ENCODE data around the gene PKP4. TPM values are rescaled to one million over a fixed set of nuclear protein-coding genes. Genes with fewer than 3 reads are reported as not detected.

Gene PKP4
- total and polyA plus RNA-seq, 2 experiments from 2014 or later, result 35.7 to 92.3 TPM

- TF ChIP-seq STAT1 (IDR thresholded peaks at IDR 0.05; ENCODE audit: unreplicated experiment) (no peak), ZNF331 (CRISPR knock-in tag; IDR thresholded peaks at IDR 0.05; ENCODE audit: low read depth) (no peak), NANOG (IDR thresholded peaks at IDR 0.05; ENCODE audit: borderline replicate concordance) (no peak), POLR2AphosphoS5 (IDR thresholded peaks at IDR 0.05; ENCODE audit: low read depth) (peak; percentile 68), CTCF (conservative IDR thresholded peaks at IDR 0.05; ENCODE audit: low read depth in 2 of 2) (peak in 1 of 2 experiments; percentile 6; a peak in 1 of 4 replicates), CREB1 (CRISPR knock-in tag; IDR thresholded peaks at IDR 0.05; ENCODE audit: low read depth) (peak; percentile 59)
- DNase-seq (ENCODE audit: low spot score) (peak; percentile 97), ATAC-seq (peak; percentile 81)
- H3K36me3 ChIP-seq (ENCODE audit: insufficient read depth), result no peaks in the 10 kb centered on the region
- H3K4me1 ChIP-seq (ENCODE audit: insufficient read depth), result peaks cover 43% of the 10 kb centered on the region
- H4K20me1 ChIP-seq (replicated peaks; ENCODE audit: insufficient read depth), result peaks cover 38% of the 10 kb centered on the region
- H3K27me3 Mint-ChIP-seq (ENCODE audit: insufficient read depth, low read depth, poor library complexity), result peaks cover 5% of the 10 kb centered on the region
- H3K4me1 Mint-ChIP-seq, result peaks cover 47% of the 10 kb centered on the region
- peaks cover 3% of the 10 kb centered on the region; the same call in 1 of the 3 replicates for H3K36me3 Mint-ChIP-seq (ENCODE audit: low read depth)
- peaks cover 4% of the 10 kb centered on the region for H3F3A ChIP-seq (replicated peaks; ENCODE audit: low read depth)
- H2AFZ ChIP-seq, result peak overlapping the region; percentile 60
- peak overlapping the region; percentile 94 for H3K27ac ChIP-seq (ENCODE audit: low read depth)
- H3K27me3 ChIP-seq (ENCODE audit: insufficient read depth), result no peaks in the 10 kb centered on the region
- H3K9me2 ChIP-seq (ENCODE audit: insufficient read depth), result no peaks in the 10 kb centered on the region
- H3K9me3 Mint-ChIP-seq, result peaks cover 3% of the 10 kb centered on the region; the same call in 1 of the 3 replicates
- H3K4me3 ChIP-seq, result peak overlapping the region; percentile 97
- peak overlapping the region; percentile 90 for H3K4me2 ChIP-seq
- H3K4me3 Mint-ChIP-seq, result peak overlapping the region; percentile 93
- peak overlapping the region; percentile 92 for H3K27ac Mint-ChIP-seq
- peaks cover 49% of the 10 kb centered on the region for H3K79me2 ChIP-seq (replicated peaks; ENCODE audit: insufficient read depth)
Measured at GRCh38 chr2:158457826-158458616, 1.3 kb downstream of the PKP4 start.

DNA sequence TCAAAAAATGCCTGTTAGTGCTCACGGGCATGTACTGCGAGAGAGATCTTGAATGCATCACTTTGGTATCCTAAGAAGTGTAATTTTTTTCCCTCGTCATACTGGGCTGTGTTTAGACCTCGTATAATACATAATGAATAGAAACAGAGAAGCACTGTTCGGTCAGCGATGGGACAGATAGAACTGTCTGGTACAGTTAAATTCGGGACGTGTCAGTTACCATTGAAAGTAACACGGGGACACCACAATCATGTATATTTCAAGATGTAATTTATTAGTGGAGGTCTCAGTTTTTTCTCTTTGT is 1.8 kb downstream of the PKP4 start:
- peaks cover 48% of the 10 kb centered on the region for H3K4me1 Mint-ChIP-seq
- H3K4me2 ChIP-seq, result peak overlapping the region; percentile 90
- peak overlapping the region; percentile 97 for H3K4me3 ChIP-seq
- H3K36me3 Mint-ChIP-seq (ENCODE audit: low read depth), result peaks cover 3% of the 10 kb centered on the region; the same call in 1 of the 3 replicates
- H3K27me3 ChIP-seq (ENCODE audit: insufficient read depth), result no peaks in the 10 kb centered on the region
- DNase-seq (ENCODE audit: low spot score), result no peak
- H3K27me3 Mint-ChIP-seq (ENCODE audit: insufficient read depth, low read depth, poor library complexity), result peaks cover 7% of the 10 kb centered on the region
- peaks cover 54% of the 10 kb centered on the region for H3K79me2 ChIP-seq (replicated peaks; ENCODE audit: insufficient read depth)
- peak overlapping the region; percentile 93 for H3K27ac ChIP-seq (ENCODE audit: low read depth)
- H3K9me3 Mint-ChIP-seq, result peaks cover 3% of the 10 kb centered on the region; the same call in 1 of the 3 replicates
- H3F3A ChIP-seq (replicated peaks; ENCODE audit: low read depth), result peaks cover 4% of the 10 kb centered on the region
- no peaks in the 10 kb centered on the region for H3K36me3 ChIP-seq (ENCODE audit: insufficient read depth)
- no peaks in the 10 kb centered on the region for H3K9me2 ChIP-seq (ENCODE audit: insufficient read depth)
- H3K4me1 ChIP-seq (ENCODE audit: insufficient read depth), result peaks cover 48% of the 10 kb centered on the region
- peak overlapping the region; percentile 92; the same call in 1 of the 2 replicates for H3K27ac Mint-ChIP-seq
- H4K20me1 ChIP-seq (replicated peaks; ENCODE audit: insufficient read depth), result peaks cover 43% of the 10 kb centered on the region
- peak overlapping the region; percentile 93 for H3K4me3 Mint-ChIP-seq
- no peak overlapping the region; the same call in 1 of the 2 replicates for H2AFZ ChIP-seq
- ATAC-seq, result no peak
- TF ChIP-seq, protein P1, sequence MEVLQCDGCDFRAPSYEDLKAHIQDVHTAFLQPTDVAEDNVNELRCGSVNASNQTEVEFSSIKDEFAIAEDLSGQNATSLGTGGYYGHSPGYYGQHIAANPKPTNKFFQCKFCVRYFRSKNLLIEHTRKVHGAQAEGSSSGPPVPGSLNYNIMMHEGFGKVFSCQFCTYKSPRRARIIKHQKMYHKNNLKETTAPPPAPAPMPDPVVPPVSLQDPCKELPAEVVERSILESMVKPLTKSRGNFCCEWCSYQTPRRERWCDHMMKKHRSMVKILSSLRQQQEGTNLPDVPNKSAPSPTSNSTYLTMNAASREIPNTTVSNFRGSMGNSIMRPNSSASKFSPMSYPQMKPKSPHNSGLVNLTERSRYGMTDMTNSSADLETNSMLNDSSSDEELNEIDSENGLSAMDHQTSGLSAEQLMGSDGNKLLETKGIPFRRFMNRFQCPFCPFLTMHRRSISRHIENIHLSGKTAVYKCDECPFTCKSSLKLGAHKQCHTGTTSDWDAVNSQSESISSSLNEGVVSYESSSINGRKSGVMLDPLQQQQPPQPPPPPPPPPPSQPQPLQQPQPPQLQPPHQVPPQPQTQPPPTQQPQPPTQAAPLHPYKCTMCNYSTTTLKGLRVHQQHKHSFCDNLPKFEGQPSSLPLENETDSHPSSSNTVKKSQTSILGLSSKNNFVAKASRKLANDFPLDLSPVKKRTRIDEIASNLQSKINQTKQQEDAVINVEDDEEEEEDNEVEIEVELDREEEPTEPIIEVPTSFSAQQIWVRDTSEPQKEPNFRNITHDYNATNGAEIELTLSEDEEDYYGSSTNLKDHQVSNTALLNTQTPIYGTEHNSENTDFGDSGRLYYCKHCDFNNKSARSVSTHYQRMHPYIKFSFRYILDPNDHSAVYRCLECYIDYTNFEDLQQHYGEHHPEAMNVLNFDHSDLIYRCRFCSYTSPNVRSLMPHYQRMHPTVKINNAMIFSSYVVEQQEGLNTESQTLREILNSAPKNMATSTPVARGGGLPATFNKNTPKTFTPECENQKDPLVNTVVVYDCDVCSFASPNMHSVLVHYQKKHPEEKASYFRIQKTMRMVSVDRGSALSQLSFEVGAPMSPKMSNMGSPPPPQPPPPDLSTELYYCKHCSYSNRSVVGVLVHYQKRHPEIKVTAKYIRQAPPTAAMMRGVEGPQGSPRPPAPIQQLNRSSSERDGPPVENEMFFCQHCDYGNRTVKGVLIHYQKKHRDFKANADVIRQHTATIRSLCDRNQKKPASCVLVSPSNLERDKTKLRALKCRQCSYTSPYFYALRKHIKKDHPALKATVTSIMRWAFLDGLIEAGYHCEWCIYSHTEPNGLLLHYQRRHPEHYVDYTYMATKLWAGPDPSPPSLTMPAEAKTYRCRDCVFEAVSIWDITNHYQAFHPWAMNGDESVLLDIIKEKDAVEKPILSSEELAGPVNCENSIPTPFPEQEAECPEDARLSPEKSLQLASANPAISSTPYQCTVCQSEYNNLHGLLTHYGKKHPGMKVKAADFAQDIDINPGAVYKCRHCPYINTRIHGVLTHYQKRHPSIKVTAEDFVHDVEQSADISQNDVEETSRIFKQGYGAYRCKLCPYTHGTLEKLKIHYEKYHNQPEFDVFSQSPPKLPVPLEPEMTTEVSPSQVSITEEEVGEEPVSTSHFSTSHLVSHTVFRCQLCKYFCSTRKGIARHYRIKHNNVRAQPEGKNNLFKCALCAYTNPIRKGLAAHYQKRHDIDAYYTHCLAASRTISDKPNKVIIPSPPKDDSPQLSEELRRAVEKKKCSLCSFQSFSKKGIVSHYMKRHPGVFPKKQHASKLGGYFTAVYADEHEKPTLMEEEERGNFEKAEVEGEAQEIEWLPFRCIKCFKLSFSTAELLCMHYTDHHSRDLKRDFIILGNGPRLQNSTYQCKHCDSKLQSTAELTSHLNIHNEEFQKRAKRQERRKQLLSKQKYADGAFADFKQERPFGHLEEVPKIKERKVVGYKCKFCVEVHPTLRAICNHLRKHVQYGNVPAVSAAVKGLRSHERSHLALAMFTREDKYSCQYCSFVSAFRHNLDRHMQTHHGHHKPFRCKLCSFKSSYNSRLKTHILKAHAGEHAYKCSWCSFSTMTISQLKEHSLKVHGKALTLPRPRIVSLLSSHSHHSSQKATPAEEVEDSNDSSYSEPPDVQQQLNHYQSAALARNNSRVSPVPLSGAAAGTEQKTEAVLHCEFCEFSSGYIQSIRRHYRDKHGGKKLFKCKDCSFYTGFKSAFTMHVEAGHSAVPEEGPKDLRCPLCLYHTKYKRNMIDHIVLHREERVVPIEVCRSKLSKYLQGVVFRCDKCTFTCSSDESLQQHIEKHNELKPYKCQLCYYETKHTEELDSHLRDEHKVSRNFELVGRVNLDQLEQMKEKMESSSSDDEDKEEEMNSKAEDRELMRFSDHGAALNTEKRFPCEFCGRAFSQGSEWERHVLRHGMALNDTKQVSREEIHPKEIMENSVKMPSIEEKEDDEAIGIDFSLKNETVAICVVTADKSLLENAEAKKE (CRISPR knock-in tag; IDR thresholded peaks at IDR 0.05), result no peak
- no peak for TF ChIP-seq JUNB (IDR thresholded peaks at IDR 0.05; ENCODE audit: unreplicated experiment)
- no peak for TF ChIP-seq POLR2AphosphoS5 (IDR thresholded peaks at IDR 0.05; ENCODE audit: low read depth)
- TF ChIP-seq, protein P2, sequence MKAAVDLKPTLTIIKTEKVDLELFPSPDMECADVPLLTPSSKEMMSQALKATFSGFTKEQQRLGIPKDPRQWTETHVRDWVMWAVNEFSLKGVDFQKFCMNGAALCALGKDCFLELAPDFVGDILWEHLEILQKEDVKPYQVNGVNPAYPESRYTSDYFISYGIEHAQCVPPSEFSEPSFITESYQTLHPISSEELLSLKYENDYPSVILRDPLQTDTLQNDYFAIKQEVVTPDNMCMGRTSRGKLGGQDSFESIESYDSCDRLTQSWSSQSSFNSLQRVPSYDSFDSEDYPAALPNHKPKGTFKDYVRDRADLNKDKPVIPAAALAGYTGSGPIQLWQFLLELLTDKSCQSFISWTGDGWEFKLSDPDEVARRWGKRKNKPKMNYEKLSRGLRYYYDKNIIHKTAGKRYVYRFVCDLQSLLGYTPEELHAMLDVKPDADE (IDR thresholded peaks at IDR 0.05), result no peak
- TF ChIP-seq CTCF (conservative IDR thresholded peaks at IDR 0.05; ENCODE audit: low read depth in 2 of 2), result no peak
- no peak for TF ChIP-seq CREB1 (CRISPR knock-in tag; IDR thresholded peaks at IDR 0.05; ENCODE audit: low read depth)
